Transverse colon (tissue), 4 donors: ENCODE data around the gene MYBPH.

Experiments
- CTCF ChIP-seq, 5 experiments: fragments of 200-600 bp in 3 of 5; fragments of 450-650 bp in 2 of 5; sonication (generic) in 3 of 5; IDR thresholded peaks; 1 replicate in 2 of 5; 2 replicates in 3 of 5; pipeline ENCODE4 v1.5.1; 2016 to 2017; ENCODE audit warnings: antibody characterized with exemption in 5 of 5, inconsistent platforms in 3 of 5, mild to moderate bottlenecking in 2 of 5, moderate library complexity in 1 of 5
- POLR2AphosphoS5 ChIP-seq, 3 donors: sonication (generic); formaldehyde crosslinking; IDR thresholded peaks; one replicate each; pipeline ENCODE4 v1.6.1; 2016; ENCODE audit warnings: antibody characterized with exemption in 3 of 3

DNA sequence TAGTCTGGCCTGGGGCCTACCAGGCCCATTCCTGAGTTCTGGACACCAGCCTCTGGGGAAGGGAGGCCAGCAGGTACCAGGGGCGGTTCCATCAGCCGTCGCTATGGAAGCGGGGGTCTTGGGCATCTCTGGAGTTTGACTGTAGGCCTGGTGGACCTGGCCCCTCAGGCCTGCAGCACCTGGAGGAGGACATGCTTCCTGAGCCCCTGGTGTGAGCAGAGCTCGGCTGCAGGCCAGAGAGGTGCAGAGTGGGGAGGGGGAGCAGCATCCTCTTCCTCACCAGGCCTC is 7.8 kb downstream of the MYBPH start:
- TF ChIP-seq POLR2AphosphoS5 (IDR thresholded peaks at IDR 0.05) (no peak), CTCF (IDR thresholded peaks at IDR 0.05) (no peak)
